Prostate gland (tissue), 2 donors: Measurements from ENCODE around the gene LRRC42.

Source experiments
- CTCF ChIP-seq, 4 experiments: fragments of 200-600 bp in 2 of 4; fragments of 450-650 bp in 2 of 4; sonication (generic) in 2 of 4; IDR thresholded peaks; 1 replicate in 3 of 4; 2 replicates in 1 of 4; pipeline ENCODE4 v1.5.1; 2016 to 2019; ENCODE audit warnings: antibody characterized with exemption in 4 of 4, mild to moderate bottlenecking in 2 of 4, moderate library complexity in 2 of 4
- POLR2AphosphoS5 ChIP-seq: sonication (generic); formaldehyde crosslinking; IDR thresholded peaks from one replicate; pipeline ENCODE4 v1.6.1; 2017; ENCODE audit warnings: antibody characterized with exemption

GRCh38 chr1:53918343-53918742 is 27.8 kb upstream of the LRRC42 start:
- TF ChIP-seq POLR2AphosphoS5 = no peak
- no peak for TF ChIP-seq CTCF (IDR thresholded peaks at IDR 0.05)
